ENCODE data around the gene NTRK2.

NTRK2 gene

DNA sequence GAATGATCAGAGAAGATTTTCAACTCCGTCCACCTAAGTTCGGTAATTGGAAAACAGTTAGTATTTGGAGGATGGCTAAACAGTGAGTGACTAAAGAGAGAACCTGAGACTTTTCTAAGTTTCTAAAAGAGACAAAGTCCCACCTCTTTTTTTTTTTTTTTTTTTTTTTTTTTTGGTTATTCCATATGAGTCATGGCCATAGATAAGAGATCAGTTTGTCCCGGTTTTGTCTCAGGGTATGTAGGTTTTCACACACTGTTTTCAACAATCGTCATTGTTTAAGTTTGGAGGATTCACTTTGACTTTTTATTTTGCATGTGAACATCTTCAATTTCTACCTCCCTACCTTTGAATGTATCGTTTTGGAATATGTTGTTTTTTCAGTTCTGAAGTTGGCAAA lies 85.9 kb downstream of the NTRK2 start:
- H3K27ac ChIP-seq = peak overlapping the region; percentile 10 to 77
- DNase-seq (ENCODE audit: low spot score) = no peak
- H3K4me3 ChIP-seq = no peak overlapping the region
- TF ChIP-seq, protein P1, sequence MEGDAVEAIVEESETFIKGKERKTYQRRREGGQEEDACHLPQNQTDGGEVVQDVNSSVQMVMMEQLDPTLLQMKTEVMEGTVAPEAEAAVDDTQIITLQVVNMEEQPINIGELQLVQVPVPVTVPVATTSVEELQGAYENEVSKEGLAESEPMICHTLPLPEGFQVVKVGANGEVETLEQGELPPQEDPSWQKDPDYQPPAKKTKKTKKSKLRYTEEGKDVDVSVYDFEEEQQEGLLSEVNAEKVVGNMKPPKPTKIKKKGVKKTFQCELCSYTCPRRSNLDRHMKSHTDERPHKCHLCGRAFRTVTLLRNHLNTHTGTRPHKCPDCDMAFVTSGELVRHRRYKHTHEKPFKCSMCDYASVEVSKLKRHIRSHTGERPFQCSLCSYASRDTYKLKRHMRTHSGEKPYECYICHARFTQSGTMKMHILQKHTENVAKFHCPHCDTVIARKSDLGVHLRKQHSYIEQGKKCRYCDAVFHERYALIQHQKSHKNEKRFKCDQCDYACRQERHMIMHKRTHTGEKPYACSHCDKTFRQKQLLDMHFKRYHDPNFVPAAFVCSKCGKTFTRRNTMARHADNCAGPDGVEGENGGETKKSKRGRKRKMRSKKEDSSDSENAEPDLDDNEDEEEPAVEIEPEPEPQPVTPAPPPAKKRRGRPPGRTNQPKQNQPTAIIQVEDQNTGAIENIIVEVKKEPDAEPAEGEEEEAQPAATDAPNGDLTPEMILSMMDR (IDR thresholded peaks at IDR 0.05) = no peak

DNA sequence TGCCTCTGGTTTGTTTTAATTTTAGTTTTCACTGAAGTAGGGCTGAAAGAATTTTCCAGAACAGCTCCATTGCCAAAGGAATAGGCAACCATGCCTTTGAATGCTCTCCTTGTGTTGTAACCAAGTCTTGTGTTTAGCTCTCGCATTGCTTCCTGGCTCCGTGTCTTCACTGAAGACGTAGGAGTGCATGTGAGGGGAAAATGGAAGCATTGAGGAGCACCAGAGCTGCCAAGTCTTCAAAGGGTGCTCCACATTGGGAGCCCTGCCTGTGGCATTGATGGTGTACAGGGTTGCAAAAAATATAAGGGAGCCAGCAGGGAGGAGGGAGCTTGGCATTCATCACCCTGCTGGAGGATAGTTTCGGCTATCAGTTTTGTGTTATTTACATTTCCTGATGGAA lies 86.6 kb downstream of the NTRK2 start:
- Histone ChIP-seq H3K27ac (peak overlapping the region; percentile 10 to 56), H3K4me3 (no peak overlapping the region)
- DNase-seq (ENCODE audit: low spot score) = no peak
- TF ChIP-seq, protein P1 (IDR thresholded peaks at IDR 0.05) = no peak

DNA sequence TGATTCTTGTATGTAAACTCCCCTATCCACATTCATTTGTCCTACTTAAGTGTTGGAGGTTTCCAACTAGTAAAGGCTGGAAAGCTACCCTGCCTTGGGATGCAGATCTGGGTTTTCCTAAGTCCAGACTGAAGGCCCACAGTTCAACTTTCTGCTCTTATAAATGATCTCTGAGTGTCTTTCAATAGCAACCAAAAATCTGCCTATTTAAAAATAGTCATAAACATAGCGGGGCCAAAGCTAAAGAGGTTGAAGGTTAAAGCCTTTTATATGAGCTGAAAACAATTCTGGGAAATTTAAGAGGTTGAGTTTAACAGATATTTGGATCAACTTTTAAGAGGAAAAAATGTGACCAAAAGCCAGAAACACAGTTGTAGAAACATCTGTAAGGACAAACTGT lies 87.2 kb downstream of the NTRK2 start:
- H3K27ac ChIP-seq = peak overlapping the region; percentile 10 to 56
- DNase-seq (ENCODE audit: low spot score) = no peak
- no peak overlapping the region for H3K4me3 ChIP-seq
- TF ChIP-seq, protein P1 (IDR thresholded peaks at IDR 0.05) = no peak

DNA sequence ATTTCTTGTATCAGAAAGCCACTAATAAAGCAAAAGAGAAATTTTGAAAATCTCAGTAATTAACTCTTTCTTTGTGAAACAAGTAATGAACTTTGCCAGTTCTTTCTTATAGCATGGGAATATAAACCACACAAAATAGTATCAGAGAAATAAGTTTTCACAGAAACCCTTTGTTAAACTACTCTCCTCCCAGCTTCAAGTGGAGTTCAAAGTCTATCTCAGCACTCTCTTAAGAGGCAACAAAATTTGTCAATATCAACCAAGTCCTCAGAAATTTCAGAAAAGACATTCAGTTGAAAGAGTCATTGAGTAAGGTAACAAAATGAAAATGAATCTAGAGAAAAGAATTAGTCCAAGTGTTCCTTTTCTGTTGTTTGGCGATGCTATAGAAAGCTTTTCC lies 89.3 kb downstream of the NTRK2 start:
- TF ChIP-seq, protein P1 (IDR thresholded peaks at IDR 0.05) = no peak
- Histone ChIP-seq H3K4me3 (no peak overlapping the region), H3K27ac (no peak overlapping the region)
- DNase-seq (ENCODE audit: low spot score) = no peak

DNA sequence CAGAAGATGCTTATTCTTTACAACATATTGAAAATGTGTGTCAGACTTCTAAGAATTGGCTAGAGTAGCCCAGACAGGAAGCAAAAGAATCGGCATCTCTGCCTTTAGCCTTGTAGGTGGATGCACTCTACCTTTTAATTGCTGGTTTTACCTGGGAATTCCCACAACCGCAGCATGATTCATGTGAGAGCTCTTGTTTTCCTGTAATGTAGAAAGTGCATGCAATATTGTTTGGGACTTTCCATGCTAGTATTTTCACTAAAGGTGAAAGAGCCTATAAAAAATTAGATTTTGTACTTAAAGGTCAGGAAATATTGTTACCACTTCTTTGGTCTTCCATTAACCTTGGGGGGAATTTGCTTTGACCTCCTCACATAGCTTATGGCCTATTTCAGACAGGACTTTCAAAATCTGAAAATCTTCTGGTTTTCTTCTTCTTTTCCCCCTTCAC lies 89.8 kb downstream of the NTRK2 start:
- DNase-seq (ENCODE audit: low spot score) = no peak
- TF ChIP-seq, protein P1 (IDR thresholded peaks at IDR 0.05) = no peak
- H3K27ac ChIP-seq = no peak overlapping the region
- H3K4me3 ChIP-seq = no peak overlapping the region

DNA sequence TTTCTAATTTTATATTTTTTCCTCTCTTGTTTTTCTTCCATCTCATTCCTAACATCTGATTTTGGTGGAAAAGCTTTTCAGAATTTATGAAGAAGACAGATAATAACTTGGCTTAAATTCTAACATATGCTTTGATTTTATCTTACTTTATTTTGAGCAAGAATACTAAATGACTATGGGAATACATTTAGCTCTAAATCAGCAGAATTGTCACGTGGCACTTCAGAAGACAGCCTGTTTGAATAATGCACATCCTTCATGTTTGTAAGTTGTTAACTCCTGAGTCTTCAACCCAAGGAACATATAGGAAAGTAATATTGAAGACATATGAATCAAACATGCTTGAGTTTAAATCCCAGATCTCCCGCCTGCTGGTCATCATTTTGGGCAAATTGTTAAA lies 90.3 kb downstream of the NTRK2 start:
- H3K4me3 ChIP-seq = no peak overlapping the region
- TF ChIP-seq, protein P1 (IDR thresholded peaks at IDR 0.05) = no peak
- no peak overlapping the region for H3K27ac ChIP-seq
- no peak for DNase-seq (ENCODE audit: low spot score)

GRCh38 chr9:84761137-84761808 lies 91.7 kb downstream of the NTRK2 start:
- TF ChIP-seq, protein P1 (IDR thresholded peaks at IDR 0.05) = no peak
- no peak overlapping the region for H3K27ac ChIP-seq
- DNase-seq (ENCODE audit: low spot score) = no peak
- H3K4me3 ChIP-seq = no peak overlapping the region
